Stimulated activated naive CD8-positive, alpha-beta T cell treated with anti-CD3 and anti-CD28 coated beads, Interleukin-15, Interleukin-2, amounts not matched to agents 100 U/mL and 50 U/mL, for 24 hours (primary cell): Measurements from ENCODE around the gene MAP3K19.
A peak's percentile ranks its signal among the peaks of the same experiment; 100 is the strongest.
"Not testable (repeated sequence)": the region's sequence is repeated elsewhere in the genome, so short reads cannot be mapped to it uniquely, and the experiment has no call there.

Experiments used
- ATAC-seq: fragments of 150-1000 bp; cut with Tn5 transposase; one replicate; pipeline ENCODE4 v1.10.0; 2021
- DNase-seq: peaks from one replicate; pipeline ENCODE4 v3.0.0; 2021

MAP3K19 gene, protein sequence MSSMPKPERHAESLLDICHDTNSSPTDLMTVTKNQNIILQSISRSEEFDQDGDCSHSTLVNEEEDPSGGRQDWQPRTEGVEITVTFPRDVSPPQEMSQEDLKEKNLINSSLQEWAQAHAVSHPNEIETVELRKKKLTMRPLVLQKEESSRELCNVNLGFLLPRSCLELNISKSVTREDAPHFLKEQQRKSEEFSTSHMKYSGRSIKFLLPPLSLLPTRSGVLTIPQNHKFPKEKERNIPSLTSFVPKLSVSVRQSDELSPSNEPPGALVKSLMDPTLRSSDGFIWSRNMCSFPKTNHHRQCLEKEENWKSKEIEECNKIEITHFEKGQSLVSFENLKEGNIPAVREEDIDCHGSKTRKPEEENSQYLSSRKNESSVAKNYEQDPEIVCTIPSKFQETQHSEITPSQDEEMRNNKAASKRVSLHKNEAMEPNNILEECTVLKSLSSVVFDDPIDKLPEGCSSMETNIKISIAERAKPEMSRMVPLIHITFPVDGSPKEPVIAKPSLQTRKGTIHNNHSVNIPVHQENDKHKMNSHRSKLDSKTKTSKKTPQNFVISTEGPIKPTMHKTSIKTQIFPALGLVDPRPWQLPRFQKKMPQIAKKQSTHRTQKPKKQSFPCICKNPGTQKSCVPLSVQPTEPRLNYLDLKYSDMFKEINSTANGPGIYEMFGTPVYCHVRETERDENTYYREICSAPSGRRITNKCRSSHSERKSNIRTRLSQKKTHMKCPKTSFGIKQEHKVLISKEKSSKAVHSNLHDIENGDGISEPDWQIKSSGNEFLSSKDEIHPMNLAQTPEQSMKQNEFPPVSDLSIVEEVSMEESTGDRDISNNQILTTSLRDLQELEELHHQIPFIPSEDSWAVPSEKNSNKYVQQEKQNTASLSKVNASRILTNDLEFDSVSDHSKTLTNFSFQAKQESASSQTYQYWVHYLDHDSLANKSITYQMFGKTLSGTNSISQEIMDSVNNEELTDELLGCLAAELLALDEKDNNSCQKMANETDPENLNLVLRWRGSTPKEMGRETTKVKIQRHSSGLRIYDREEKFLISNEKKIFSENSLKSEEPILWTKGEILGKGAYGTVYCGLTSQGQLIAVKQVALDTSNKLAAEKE (N-terminal part only)

DNA sequence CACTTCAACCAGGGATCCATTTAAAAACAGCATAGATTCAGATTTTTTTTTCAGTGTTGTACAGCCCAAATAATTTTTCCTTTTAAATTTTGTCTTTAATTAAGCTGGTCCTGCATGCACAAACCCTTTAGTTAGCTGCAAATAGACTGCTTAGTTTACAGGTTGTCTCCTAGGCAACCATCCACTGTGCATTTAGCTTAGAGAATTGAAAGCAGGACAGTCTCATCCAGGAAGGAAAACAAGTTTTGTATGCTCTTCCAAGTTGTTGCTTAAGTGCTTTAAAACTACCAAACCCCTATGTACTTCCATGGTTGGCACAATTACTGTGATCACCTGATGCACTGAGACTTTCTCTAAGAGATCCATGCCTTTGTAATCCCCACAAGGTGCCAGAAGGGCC is at the start of gene MAP3K19:
Gene MAP3K19, minus strand, starts transcription at position 148 of the 400 bp plus-strand sequence. CDS start 22,800 bp downstream, outside the sequence.
- DNase-seq: no peak
- no peak for ATAC-seq

DNA sequence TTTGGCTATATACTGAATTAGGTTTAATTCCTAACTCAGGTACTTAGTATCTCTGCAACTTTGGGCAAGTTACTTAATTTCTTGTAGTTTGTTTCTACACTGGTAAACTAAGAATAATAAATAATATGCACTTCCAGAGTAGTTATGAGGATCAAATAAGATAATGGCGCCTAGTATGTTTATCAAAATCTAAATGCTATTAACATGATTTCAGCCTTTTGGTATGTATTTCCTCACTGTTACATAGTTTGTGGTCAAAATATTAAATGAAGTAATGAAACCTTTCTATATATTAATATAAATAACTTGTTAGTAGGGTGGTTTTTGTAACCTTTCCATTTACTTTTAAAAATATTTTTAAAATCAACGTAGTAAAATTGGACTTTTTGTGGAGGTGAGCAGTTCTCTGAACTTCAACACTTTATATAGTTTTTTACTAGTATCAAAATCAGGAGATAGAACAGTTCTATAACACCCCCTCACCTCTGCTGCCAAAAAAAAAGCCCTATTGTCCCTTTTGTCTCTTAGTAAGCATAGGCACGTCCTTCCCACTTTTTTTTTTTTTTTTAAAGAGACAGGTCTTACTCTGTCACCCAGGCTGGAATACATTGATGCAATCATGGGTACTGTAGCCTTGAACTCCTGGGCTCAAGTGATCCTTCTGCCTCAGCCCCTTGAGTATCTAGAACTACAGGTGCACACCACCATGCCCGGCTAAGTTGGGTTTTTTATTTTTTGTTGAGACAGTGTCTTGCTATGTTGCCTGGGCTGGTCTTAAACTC is 49.6 kb upstream of the MAP3K19 start:
- DNase-seq (no peak), ATAC-seq (no peak)

DNA sequence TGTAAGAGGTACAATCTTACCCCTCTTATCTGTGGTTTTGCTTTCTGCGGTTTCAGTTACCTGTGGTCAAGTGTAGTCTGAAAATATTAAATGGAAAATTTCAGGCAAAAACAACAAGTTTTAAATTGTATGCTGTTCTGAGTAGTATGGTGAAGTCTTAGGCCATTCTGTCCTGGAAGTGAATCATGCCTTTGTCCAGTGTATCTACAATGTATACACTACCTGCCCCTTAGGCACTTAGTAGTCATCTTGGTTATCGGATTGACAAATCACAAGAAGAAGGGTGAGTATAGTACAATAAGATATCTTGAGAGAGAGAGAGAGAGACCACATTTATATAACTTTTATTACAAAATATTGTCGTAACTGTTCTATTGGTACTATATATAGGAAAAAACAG is 48.3 kb upstream of the MAP3K19 start:
- DNase-seq (no peak), ATAC-seq (no peak)

DNA sequence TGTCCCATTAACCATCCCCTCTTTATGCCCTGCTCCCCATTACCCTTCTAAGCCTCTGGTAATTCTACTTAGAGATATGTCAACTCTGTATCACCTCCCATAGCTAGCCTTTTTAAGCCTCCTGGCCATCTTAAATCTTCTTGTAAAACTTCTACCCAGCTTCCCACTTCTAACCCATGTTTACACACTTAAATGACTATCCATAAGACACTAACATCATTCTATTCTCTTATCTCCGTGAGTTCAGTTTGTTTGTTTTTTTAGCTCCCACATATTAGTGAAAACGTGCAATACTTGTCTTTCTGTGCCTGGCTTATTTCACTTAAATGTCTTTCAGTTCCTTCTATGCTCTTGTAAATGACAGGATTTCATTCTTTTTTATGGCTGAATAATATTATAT is 47.3 kb upstream of the MAP3K19 start:
- ATAC-seq (no peak), DNase-seq (no peak)

DNA sequence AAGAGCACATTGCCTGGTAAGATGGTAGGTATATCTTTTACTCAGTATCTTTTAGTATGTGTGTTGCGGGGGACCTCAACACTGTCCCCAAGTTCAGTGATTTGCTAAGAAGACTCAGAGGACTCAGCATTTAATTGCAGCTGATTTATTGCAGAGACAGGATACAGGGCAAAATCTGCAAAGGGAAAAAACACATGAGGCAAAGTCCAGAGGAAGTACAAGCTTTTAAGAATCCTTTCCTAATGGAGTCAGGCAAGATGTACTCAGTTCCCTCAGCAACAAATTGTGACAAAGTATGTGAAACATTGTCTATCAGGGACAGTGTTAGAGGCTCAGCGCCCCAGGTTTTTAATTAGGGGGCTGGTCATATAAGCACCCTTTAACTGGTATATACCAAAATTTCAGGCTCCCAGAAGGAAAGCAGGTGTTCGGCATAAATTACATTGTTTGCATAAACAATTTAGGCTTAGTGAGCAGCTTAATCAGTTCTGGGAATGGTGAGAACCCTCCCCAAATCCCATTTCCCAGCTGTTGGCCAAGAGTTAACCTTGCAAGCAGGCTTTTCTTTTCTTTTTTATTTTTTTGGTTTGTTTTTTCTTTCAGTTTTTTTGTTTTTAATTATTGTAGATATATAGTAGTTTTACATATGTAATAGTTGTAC is 46.6 kb upstream of the MAP3K19 start:
- DNase-seq: no peak
- ATAC-seq: no peak

DNA sequence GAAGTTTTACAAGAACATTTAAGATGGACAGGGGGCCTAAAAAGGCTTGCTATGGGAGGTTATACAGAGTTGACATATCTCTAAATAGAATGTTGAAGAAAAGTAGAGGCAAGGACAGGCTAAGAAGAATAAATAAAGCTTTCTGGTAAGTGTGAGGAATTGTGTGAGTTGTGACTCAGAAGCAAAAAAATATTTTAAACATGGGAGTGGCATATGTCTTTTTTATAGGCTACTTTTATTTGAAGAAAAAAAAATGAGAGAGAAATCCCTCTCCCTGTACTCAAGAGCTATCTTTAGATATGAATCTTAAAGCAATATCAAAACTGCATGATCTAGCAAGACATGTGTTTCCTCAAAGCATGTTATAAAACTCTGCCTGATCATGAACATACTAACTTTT is 45.9 kb upstream of the MAP3K19 start:
- ATAC-seq (no peak), DNase-seq (no peak)

DNA sequence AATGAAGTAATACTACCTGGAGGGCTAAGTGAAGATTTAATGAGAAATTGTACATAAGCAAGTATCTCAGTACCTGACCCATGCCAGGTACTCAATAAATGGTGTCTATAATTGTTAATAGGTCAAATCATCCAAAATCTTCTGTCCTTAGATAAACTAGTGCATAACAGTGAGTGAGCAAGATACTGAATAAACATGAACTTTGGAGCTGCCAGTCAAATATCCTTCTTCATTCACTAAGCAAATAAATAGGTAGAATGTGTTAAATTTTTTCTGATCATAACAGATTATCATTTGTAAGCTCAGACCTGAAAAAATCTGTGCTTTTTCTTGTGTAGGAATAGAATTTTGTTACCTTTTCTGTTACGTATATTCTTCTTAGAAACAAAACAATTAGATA is 44.4 kb upstream of the MAP3K19 start:
- DNase-seq: no peak
- ATAC-seq: no peak

DNA sequence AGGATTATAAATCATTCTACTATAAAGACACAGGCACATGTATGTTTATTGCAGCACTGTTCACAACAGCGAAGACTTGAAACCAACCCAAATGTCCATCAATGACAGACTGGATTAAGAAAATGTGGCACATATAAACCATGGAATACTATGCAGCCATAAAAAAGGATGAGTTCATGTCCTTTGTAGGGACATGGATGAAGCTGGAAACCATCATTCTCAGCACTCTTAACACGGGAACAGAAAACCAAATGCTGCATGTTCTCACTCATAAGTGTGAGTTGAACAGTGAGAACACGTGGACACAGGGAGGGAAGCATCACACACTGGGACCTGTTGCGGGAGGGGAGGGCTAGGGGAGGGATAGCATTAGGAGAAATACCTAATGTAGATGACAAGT is 42.4 kb upstream of the MAP3K19 start:
- ATAC-seq, DNase-seq: not testable (repeated sequence)

DNA sequence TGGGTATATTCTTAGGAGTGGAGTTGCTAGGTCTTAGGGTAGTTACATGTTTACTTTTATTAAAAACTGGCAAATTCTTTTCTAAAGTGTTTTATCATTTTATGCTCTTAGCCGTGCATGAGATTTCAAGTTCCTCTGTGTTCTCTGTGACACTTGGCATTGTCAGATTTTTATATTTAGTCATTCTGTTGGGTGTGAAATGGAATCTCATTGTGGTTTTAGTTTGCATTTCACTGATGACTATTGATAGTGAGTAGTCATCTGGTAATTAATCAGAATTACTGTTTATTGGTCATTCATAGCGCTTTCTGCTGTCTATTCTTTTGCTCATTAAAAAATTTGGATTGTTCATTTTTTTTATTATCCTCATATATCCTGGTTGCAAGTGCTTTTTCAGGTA is 39.0 kb upstream of the MAP3K19 start:
- ATAC-seq (peak; percentile 61), DNase-seq (no peak)

DNA sequence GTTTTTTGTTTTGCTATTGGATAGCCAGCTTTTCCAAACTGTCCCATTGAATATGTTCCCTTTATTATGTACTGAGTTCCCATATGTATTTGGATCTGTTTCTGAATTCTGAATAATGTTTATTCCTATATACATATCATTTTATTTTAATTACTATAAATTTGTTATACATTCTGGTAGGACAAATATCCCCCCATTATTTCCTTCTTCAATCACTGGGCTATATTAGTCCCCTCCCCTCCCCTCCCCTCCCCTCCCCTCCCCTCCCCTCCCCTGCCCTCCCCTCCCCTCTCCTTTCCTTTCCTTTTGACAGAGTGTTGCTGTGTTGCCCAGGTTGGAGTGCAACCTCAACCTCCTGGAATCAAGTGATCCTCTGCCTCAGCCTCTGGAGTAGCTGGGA is 31.2 kb upstream of the MAP3K19 start:
- DNase-seq: no peak
- ATAC-seq: no peak

DNA sequence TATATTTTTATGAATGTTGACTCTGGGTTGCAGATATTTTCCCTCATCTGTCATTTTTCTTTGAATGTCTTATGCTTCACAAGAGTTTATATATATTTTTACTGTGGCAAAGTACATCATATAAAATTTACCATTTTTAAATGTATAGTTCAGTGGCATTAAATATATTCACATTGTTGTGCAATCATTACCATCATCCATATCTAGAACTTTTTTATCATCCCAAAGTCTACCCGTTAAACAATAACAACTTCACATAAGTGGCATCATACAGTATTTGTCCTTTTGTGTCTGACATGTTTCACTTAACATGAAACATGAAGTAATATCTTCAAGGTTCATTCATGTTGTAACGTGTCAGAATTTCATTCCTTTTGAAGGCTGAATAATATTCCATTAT is 29.3 kb upstream of the MAP3K19 start:
- DNase-seq (no peak), ATAC-seq (no peak)

DNA sequence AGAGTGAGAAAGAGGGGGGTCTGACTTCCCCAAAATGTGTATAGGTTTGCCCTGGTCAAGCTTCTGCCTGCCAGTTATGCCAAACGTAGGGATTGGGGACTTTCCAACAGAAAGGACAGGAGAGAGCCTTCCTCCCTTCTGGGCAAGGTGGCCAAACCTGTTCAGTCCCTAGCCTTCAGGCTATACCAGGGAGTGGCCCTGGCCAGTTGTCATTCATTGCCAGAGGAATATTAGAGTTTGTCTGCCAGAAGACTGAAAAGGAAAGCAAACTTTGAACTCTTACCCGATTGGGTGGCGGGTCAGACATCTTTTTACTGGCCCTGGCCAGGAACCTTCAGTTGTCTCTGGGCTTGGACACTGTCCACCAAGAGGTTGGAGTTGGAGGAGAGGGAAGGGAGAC is 27.0 kb upstream of the MAP3K19 start:
- no peak for ATAC-seq
- no peak for DNase-seq

DNA sequence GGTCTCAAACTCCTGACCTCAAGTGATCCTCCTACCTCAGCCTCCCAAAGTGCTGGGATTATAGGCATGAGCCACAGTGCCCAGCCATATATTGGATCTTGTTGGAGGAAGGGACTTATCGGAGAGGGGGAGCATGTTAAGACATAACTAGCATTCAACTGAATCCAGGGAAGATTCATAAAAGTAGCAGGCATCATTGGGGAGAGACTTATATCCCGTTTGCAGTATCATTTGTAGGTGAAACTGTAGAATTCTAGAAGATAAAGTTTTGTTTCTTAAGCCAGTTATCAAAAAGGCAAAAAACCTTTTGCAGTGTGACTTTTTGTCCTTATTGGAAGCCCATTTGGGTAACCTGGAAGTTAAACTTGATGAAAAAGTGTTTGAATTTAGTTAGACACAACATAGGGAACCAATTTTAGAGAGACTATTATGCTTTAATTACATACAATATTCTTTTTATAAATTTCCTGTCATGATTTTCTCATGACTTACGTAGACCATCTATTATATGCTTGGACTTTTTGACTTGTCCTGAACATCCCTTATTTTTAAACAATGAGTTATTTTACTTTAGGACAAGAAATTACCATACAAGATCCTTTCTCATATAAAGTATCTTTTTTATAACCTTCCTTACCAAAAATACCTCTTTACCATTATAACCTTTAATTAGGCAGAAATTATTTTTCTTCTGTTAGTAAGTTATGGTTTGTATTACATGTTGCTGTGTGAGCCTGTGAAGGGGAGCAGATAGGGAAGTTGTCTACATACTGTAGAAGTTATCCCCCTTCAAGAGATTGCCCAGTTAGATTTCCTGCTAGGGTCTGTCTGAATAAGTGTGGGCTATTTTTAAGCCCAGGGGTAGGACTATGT is 25.1 kb upstream of the MAP3K19 start:
- no peak for ATAC-seq

DNA sequence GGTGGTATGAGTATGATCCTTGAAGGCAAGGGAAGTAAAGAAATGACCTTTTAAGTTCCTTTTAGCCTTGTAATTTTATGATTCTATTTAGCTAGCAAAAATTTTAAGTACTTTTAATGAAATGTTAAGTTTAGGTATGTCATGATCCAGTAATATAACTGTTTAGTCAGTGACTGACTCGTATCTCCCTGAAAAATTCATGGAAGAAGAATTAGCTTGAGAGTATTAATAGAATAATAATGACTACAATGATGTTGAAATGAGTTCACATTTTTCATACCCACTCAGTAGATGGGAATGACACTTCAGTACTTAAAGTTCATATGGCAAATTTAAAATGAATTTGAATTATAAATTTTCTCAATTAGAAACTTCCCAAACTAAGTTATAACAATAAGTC is 19.5 kb upstream of the MAP3K19 start:
- no peak for ATAC-seq
- DNase-seq: no peak

More for the DNA sequence above, 25.1 kb upstream of the MAP3K19 start:
- no peak for DNase-seq

DNA sequence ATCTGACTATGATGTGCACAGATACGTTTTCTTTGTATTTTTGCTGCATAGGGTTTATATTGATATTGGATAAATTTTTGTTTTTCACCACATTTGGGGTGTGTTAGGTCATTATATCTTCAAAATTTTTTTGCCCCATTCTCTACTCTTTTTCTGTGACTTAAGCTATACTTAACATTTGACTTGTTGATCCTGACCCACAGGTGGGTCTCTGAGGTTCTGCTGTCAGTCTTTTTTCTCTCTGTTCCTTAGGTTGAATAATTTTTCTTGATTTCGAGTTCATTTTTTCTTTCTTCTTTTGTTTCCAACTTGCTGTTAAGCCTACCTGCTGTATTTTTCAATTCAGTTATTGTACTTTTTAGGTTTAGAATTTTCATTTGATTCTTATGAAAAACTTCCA is 16.9 kb upstream of the MAP3K19 start:
- DNase-seq: no peak
- ATAC-seq: no peak

DNA sequence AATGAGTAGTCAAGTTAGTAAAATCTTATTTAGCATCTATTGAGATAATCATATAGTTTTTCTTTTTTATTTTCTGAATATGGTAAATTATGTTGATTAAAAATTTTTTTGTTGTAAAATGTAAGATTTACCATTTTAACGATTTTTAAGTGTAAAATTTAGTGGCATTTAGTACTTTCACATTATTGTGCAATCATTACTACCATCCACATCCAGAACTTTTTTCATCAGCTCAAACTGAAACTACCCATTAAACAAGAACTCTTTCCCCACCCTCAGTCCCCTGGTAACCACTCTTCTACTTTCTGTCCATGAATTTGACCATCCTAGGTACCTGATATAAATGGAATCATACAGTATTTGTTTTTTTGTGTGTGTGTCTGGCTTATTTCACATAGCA is 16.0 kb upstream of the MAP3K19 start:
- DNase-seq: no peak
- ATAC-seq: no peak

DNA sequence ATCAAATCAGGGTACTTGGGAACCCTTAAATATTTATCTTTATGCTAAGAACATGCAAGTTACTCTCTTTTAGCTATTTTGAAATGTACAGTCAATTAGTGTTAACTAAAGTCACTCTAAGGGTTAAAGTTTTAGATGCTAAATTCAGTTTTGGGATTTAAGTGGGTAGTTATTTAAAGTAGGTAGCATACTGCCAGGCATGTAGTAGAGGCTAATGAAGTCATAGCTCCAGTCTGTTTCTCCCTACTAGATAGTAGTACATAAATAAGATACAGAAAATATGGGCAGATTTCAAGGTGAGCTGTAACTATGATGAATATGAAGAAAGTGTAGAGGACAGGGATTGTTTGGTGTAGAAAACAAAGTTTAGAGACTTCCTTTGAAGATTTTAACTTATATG is 12.3 kb upstream of the MAP3K19 start:
- no peak for DNase-seq
- no peak for ATAC-seq

DNA sequence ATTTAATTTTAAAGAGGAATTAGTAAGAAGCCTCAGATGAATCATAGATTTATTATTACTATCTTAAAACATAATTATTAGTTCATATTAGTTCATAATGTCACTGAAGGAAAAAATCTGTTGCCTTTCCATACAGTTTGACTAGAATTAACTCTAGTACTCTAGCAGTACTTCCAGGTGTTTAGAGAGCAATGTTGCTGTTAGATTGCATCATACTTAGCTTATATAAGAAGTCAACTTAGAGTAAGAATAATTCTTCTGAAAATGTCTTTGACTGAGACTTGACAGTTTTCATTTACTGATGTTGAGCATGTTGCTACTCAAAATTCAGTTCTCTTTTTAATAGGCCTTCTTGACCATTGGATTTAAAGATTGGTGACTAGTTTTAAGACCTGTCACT is 9.5 kb upstream of the MAP3K19 start:
- no peak for ATAC-seq

DNA sequence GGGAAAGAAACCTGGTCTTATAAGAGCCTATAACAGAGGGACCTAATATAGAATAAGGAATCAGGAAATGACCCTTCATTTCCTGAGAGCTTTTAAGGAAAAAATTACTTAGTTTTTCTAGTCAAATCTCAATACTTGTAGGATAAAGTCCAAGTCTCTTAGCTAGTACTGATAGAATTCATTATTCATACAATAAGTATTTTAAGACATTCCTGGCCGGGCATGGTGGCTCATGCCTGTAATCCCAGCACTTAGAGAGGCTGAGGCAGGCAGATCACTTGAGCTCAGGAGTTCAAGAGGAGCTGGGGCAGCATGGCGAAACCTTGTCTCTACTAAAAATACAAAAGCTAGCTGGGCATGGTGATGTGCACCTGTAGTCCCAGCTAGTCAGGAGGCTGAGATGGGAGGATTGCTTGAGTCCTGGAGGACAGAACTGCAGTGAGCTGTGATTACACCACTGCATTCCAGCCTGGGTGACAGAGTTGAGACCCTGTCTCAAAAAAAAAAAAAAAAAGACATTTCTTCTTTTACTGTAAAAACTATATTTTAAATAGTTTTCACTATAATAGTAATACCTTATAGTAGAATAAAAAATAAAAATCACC is 8.0 kb upstream of the MAP3K19 start:
- ATAC-seq (no peak), DNase-seq (no peak)

More for the DNA sequence above, 9.5 kb upstream of the MAP3K19 start:
- DNase-seq: no peak

DNA sequence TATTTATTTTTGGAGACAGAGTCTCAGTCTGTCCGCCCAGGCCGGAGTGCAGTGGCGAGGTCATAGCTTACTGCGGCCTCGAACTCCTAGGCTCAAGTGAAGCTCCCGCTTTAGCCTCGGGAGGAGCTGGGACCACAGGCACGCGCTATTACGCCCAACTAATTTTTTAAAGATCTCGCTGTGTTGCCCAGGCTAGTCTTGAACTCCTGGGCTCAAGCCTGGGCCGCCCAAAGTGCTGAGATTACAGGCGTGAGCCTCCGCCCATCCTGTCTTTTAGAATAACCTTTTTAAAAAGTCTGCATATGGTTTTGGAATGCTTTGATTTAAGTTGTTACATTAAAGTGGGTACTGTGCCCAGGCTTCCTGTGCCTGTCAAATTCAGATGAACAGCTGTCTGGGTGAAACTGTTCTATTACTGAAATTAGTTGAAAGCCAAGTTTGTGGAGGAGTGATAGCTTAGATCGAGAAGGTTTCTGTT is 5.8 kb upstream of the MAP3K19 start:
- DNase-seq (peak; percentile 35), ATAC-seq (peak; percentile 53)
